Fibroblast of villous mesenchyme (primary cell): Measurements from ENCODE around the gene SLC35F6. TPM values are rescaled to one million over a fixed set of nuclear protein-coding genes. Genes with fewer than 3 reads are reported as not detected.

Source experiments
- DNase-seq: peaks from one replicate; pipeline ENCODE4 v3.0.0-alpha.2; 2010; ENCODE audit warnings: low read depth
- H3K4me3 ChIP-seq: 2 replicates; pipeline ENCODE4 v1.5.1; 2011; ENCODE audit warnings: low read depth, mild to moderate bottlenecking, low read length
- CTCF ChIP-seq: IDR thresholded peaks from 2 replicates; pipeline ENCODE4 v1.5.1; 2012; ENCODE audit warnings: low read depth, mild to moderate bottlenecking, low read length; ENCODE audit not compliant: insufficient read depth
- total RNA-seq: library from RNA; depleted of rRNA; stranded (reverse); fragments of >200 nt; gene quantifications from 2 replicates; pipeline ENCODE4 v1.2.3, GENCODE V29; 2012

Gene SLC35F6
- total RNA-seq, 1 donor = 87.2 TPM

GRCh38 chr2:26765475-26766200 lies 1.6 kb downstream of the SLC35F6 start:
- no peak for DNase-seq
- peak overlapping the region; percentile 96 for H3K4me3 ChIP-seq
- TF ChIP-seq CTCF = no peak

- no peak overlapping the region for H3K4me3 ChIP-seq
- no peak for DNase-seq
- TF ChIP-seq CTCF = no peak
Measured at GRCh38 chr2:26767129-26767528, 3.0 kb downstream of the SLC35F6 start.

- H3K4me3 ChIP-seq = no peak overlapping the region
- no peak for DNase-seq
- TF ChIP-seq CTCF = no peak
Measured at GRCh38 chr2:26767894-26768487, 3.9 kb downstream of the SLC35F6 start.

- H3K4me3 ChIP-seq = no peak overlapping the region
- DNase-seq = no peak
- TF ChIP-seq CTCF = no peak
Measured at GRCh38 chr2:26768759-26769088, 4.6 kb downstream of the SLC35F6 start.

GRCh38 chr2:26769089-26769761 lies 5.1 kb downstream of the SLC35F6 start:
- no peak overlapping the region for H3K4me3 ChIP-seq
- TF ChIP-seq CTCF = no peak
- peak; percentile 66 for DNase-seq

GRCh38 chr2:26770986-26771586 lies 7.0 kb downstream of the SLC35F6 start:
- no peak overlapping the region for H3K4me3 ChIP-seq
- TF ChIP-seq CTCF = peak; percentile 42
- peak; percentile 85 for DNase-seq
